Osteoblast (primary cell): ENCODE measurements around the gene SMPD3. TPM values are rescaled to one million over a fixed set of nuclear protein-coding genes. Genes with fewer than 3 reads are reported as not detected.

Source experiments
- DNase-seq: peaks from one replicate; pipeline ENCODE4 v3.0.0; 2011; ENCODE audit warnings: low spot score, mixed read lengths; ENCODE audit not compliant: insufficient read length; ENCODE audit errors: missing footprints
- H2AFZ ChIP-seq: 2 replicates; pipeline ENCODE4 v1.6.0; 2011; ENCODE audit warnings: mild to moderate bottlenecking, low read length
- H3K27ac ChIP-seq: 2 replicates; pipeline ENCODE4 v1.5.1; 2011; ENCODE audit warnings: mild to moderate bottlenecking, low read depth, low read length, moderate library complexity
- H3K27me3 ChIP-seq: 2 replicates; pipeline ENCODE4 v1.6.0; 2012; ENCODE audit warnings: mild to moderate bottlenecking, control low read depth, inconsistent platforms, low read length, moderate library complexity; ENCODE audit not compliant: insufficient read depth
- H3K36me3 ChIP-seq: 2 replicates; pipeline ENCODE4 v1.5.1; 2011; ENCODE audit warnings: mild to moderate bottlenecking, low read length, control low read depth, moderate library complexity; ENCODE audit not compliant: insufficient read depth
- H3K4me1 ChIP-seq: 2 replicates; pipeline ENCODE4 v1.5.1; 2011; ENCODE audit warnings: mild to moderate bottlenecking, low read length, control low read depth, moderate library complexity; ENCODE audit not compliant: insufficient read depth
- H3K4me2 ChIP-seq: 2 replicates; pipeline ENCODE4 v1.6.0; 2011; ENCODE audit warnings: mild to moderate bottlenecking, low read length; ENCODE audit not compliant: insufficient read depth
- H3K4me3 ChIP-seq: fragments of 200-600 bp; sonication (generic); 3 replicates; pipeline ENCODE4 v1.5.1; 2012; ENCODE audit warnings: mild to moderate bottlenecking, low read length, inconsistent platforms; ENCODE audit not compliant: insufficient read depth
- H3K79me2 ChIP-seq: 2 replicates; pipeline ENCODE4 v1.6.0; 2012; ENCODE audit warnings: mild to moderate bottlenecking, low read length, control low read depth, inconsistent platforms; ENCODE audit not compliant: insufficient read depth
- H3K9me3 ChIP-seq: 2 replicates; pipeline ENCODE4 v1.5.1; 2011; ENCODE audit warnings: low read depth, low read length, control low read depth
- H4K20me1 ChIP-seq: 2 replicates; pipeline ENCODE4 v1.6.0; 2012; ENCODE audit warnings: mild to moderate bottlenecking, low read length, control low read depth; ENCODE audit not compliant: insufficient read depth
- total RNA-seq: library from RNA; depleted of rRNA; stranded (reverse); fragments of >200 nt; gene quantifications from 2 replicates; pipeline ENCODE4 v1.2.3, GENCODE V29; 2012
- TF ChIP-seq, protein P1 (sequence below): IDR thresholded peaks from 2 replicates; pipeline ENCODE4 v1.5.1; 2011; ENCODE audit warnings: mild to moderate bottlenecking, low read depth, low read length, moderate library complexity; ENCODE audit errors: extremely low read depth

Gene SMPD3
- total RNA-seq, 1 donor, result 0.72 TPM

DNA sequence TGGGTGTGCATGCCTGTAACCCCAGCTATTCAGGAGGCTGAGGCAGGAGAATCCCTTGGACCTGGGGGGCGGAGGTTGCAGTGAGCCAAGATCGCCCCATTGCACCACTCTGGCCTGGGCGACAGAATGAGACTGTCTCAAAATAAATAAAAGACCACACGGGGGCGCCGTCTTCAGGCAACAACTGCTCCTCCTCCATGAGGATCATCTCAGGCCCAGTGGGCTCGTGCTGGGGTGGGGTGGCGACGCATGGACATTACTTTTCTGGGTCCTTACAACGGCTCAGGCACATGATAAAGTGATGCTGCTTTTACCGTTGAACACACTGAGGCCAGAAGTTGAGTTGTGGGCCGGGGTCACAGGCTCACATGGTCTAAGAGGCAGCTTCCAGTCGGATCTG, 81.3 kb downstream of the SMPD3 start:
- Histone ChIP-seq H3K4me2 (no peak overlapping the region), H3K27me3 (no peaks in the 10 kb centered on the region), H3K36me3 (no peaks in the 10 kb centered on the region), H3K4me3 (no peak overlapping the region), H3K9me3 (no peaks in the 10 kb centered on the region), H3K4me1 (peaks cover 11% of the 10 kb centered on the region), H3K79me2 (no peaks in the 10 kb centered on the region), H2AFZ (no peak overlapping the region), H4K20me1 (no peaks in the 10 kb centered on the region), H3K27ac (no peak overlapping the region)
- no peak for DNase-seq
- TF ChIP-seq, protein P1, sequence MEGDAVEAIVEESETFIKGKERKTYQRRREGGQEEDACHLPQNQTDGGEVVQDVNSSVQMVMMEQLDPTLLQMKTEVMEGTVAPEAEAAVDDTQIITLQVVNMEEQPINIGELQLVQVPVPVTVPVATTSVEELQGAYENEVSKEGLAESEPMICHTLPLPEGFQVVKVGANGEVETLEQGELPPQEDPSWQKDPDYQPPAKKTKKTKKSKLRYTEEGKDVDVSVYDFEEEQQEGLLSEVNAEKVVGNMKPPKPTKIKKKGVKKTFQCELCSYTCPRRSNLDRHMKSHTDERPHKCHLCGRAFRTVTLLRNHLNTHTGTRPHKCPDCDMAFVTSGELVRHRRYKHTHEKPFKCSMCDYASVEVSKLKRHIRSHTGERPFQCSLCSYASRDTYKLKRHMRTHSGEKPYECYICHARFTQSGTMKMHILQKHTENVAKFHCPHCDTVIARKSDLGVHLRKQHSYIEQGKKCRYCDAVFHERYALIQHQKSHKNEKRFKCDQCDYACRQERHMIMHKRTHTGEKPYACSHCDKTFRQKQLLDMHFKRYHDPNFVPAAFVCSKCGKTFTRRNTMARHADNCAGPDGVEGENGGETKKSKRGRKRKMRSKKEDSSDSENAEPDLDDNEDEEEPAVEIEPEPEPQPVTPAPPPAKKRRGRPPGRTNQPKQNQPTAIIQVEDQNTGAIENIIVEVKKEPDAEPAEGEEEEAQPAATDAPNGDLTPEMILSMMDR, result peak; percentile 48

GRCh38 chr16:68366062-68366461, 82.2 kb downstream of the SMPD3 start:
- no peak overlapping the region for H2AFZ ChIP-seq
- H3K27me3 ChIP-seq, result no peaks in the 10 kb centered on the region
- H3K4me3 ChIP-seq, result no peak overlapping the region

GRCh38 chr16:68365167-68365817, 83.0 kb downstream of the SMPD3 start:
- Histone ChIP-seq H3K27me3 (no peaks in the 10 kb centered on the region), H2AFZ (no peak overlapping the region), H3K4me1 (peaks cover 11% of the 10 kb centered on the region), H3K4me3 (no peak overlapping the region), H3K9me3 (no peaks in the 10 kb centered on the region), H4K20me1 (no peaks in the 10 kb centered on the region), H3K27ac (no peak overlapping the region), H3K79me2 (no peaks in the 10 kb centered on the region), H3K4me2 (no peak overlapping the region), H3K36me3 (no peaks in the 10 kb centered on the region)
- peak; percentile 89 for DNase-seq
- TF ChIP-seq, protein P1, result no peak

More at GRCh38 chr16:68366062-68366461, 82.2 kb downstream of the SMPD3 start:
- Histone ChIP-seq H3K27ac (no peak overlapping the region), H3K4me2 (no peak overlapping the region), H3K79me2 (no peaks in the 10 kb centered on the region), H3K36me3 (no peaks in the 10 kb centered on the region), H3K4me1 (peaks cover 11% of the 10 kb centered on the region), H4K20me1 (no peaks in the 10 kb centered on the region), H3K9me3 (no peaks in the 10 kb centered on the region)
- TF ChIP-seq, protein P1, result no peak
- DNase-seq, result no peak

DNA sequence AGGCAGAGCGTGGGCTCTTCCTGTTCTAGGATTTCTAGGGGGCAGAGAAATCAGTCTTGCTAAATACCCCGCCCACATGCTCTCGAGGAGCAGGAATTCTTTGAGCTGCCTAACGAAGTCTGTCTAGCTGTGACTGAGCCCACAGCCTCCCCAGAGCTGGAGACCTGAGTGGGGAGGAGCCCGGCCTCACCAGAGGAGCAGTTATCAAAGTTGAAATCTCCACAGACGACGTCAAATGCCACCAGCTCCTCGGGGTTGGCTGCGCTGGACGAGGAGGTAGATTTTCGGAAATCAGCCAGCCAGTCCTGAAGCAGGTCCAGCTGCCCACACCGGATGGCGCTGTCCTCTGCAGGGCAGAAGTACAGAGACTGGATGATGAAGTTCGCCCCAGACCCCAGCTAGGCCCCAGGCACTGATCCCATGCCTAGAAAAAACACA, 83.7 kb downstream of the SMPD3 start:
- Histone ChIP-seq H3K79me2 (no peaks in the 10 kb centered on the region), H4K20me1 (no peaks in the 10 kb centered on the region), H3K4me2 (no peak overlapping the region), H2AFZ (no peak overlapping the region), H3K4me1 (peaks cover 11% of the 10 kb centered on the region), H3K27ac (no peak overlapping the region), H3K36me3 (no peaks in the 10 kb centered on the region), H3K27me3 (no peaks in the 10 kb centered on the region), H3K9me3 (no peaks in the 10 kb centered on the region), H3K4me3 (no peak overlapping the region)
- TF ChIP-seq, protein P1, result peak; percentile 21
- no peak for DNase-seq
